H1 (cell line): ENCODE results near the gene ARHGAP26. TPM values are rescaled to one million over a fixed set of nuclear protein-coding genes. Genes with fewer than 3 reads are reported as not detected.

Experiments used
- CTCF ChIA-PET: fragments of 300-600 bp; sonication (Branson Sonifier 250); formaldehyde crosslinking; loops from one replicate; lab custom pipeline; 2021; ENCODE audit not compliant: partially characterized antibody; lab: Charles Lee
- POLR2A ChIA-PET: fragments of 300-600 bp; sonication (Branson Sonifier 250); formaldehyde crosslinking; loops from one replicate; lab custom pipeline; 2021; ENCODE audit warnings: inconsistent platforms; ENCODE audit not compliant: partially characterized antibody; lab: Charles Lee
- DNase-seq, 2 experiments: peaks; one replicate each; pipeline versions ENCODE4 v3.0.0 to v3.0.0-alpha.2; 2010 to 2022; ENCODE audit warnings: low spot score in 2 of 2, low read depth in 1 of 2, mixed read lengths in 1 of 2
- FAIRE-seq: peaks from 2 replicates; lab custom pipeline; 2011; peaks lifted over from hg19 to GRCh38; lab: Jason Lieb, UNC
- H2AFZ ChIP-seq: 2 replicates; pipeline ENCODE4 v1.8.1; 2012; ENCODE audit warnings: low read length, inconsistent platforms
- H2AK5ac ChIP-seq: 2 replicates; pipeline ENCODE4 v1.6.1; 2013; ENCODE audit warnings: low read depth, low read length
- H2BK120ac ChIP-seq: replicated peaks from 2 replicates; pipeline ENCODE3; 2013; ENCODE audit warnings: low read depth, low read length, inconsistent platforms
- H2BK12ac ChIP-seq: 2 replicates; pipeline ENCODE4 v1.6.1; 2013; ENCODE audit warnings: low read depth, low read length
- H2BK15ac ChIP-seq: 2 replicates; pipeline ENCODE4 v1.6.1; 2013; ENCODE audit warnings: low read length
- H2BK20ac ChIP-seq: 2 replicates; pipeline ENCODE4 v1.6.1; 2013; ENCODE audit warnings: low read length
- H2BK5ac ChIP-seq: 2 replicates; pipeline ENCODE4 v1.6.1; 2013; ENCODE audit warnings: low read depth, low read length
- H3K14ac ChIP-seq: 2 replicates; pipeline ENCODE4 v1.6.1; 2013; ENCODE audit warnings: inconsistent platforms; ENCODE audit not compliant: insufficient read length
- H3K18ac ChIP-seq: 2 replicates; pipeline ENCODE4 v1.6.1; 2013; ENCODE audit warnings: low read length; ENCODE audit errors: extremely low read depth
- H3K23ac ChIP-seq: 2 replicates; pipeline ENCODE4 v1.6.1; 2013; ENCODE audit warnings: inconsistent platforms; ENCODE audit not compliant: insufficient read length
- H3K23me2 ChIP-seq: 2 replicates; pipeline ENCODE4 v1.6.1; 2013; ENCODE audit warnings: low read depth, low read length
- H3K27ac ChIP-seq: 2 replicates; pipeline ENCODE4 v1.6.1; 2011; ENCODE audit warnings: low read depth, low read length, inconsistent platforms
- H3K27me3 ChIP-seq, 4 experiments: replicated peaks in 1 of 4; 1 replicate in 1 of 4; 2 replicates in 3 of 4; pipeline versions ENCODE4 v1.6.1 to v1.8.1; 2011 to 2013; ENCODE audit warnings: low read length in 3 of 4, mild to moderate bottlenecking in 3 of 4, inconsistent platforms in 2 of 4, mixed read lengths in 2 of 4, moderate library complexity in 1 of 4; ENCODE audit not compliant: control insufficient read depth in 3 of 4, insufficient read depth in 3 of 4; ENCODE audit errors: extremely low read depth in 1 of 4
- H3K36me3 ChIP-seq, 4 experiments: 2 replicates each; pipeline versions ENCODE4 v1.6.1 to v1.8.1; 2011 to 2013; ENCODE audit warnings: mild to moderate bottlenecking in 4 of 4, low read length in 3 of 4, moderate library complexity in 2 of 4, control low read depth in 1 of 4, inconsistent platforms in 1 of 4; ENCODE audit not compliant: insufficient read depth in 4 of 4, control insufficient read depth in 2 of 4
- H3K4ac ChIP-seq: replicated peaks from 2 replicates; pipeline ENCODE3; 2013; ENCODE audit warnings: low read length, low read depth, mixed read lengths, inconsistent platforms; ENCODE audit not compliant: insufficient read length
- H3K4me1 ChIP-seq, 4 experiments: replicated peaks in 1 of 4; 1 replicate in 1 of 4; 2 replicates in 3 of 4; pipeline versions ENCODE4 v1.6.1 to v1.8.1; 2011 to 2013; ENCODE audit warnings: low read length in 3 of 4, inconsistent platforms in 2 of 4, mixed read lengths in 1 of 4; ENCODE audit not compliant: insufficient read depth in 4 of 4, control insufficient read depth in 3 of 4
- H3K4me2 ChIP-seq, 2 experiments: 2 replicates each; pipeline versions ENCODE4 v1.6.1 to v1.8.1; 2011 to 2013; ENCODE audit warnings: low read depth in 2 of 2, low read length in 2 of 2, control low read depth in 1 of 2, inconsistent platforms in 1 of 2, mild to moderate bottlenecking in 1 of 2; ENCODE audit not compliant: insufficient read depth in 1 of 2
- H3K4me3 ChIP-seq, 4 experiments: fragments of 200-600, 300-600 bp in 1 of 4; sonication (generic), shearing (Covaris generic), sonication (Bioruptor Twin) in 1 of 4; 2 replicates each; pipeline versions ENCODE4 v1.5.1 to v1.8.1; 2011 to 2016; ENCODE audit warnings: low read length in 4 of 4, low read depth in 3 of 4, control low read depth in 2 of 4, inconsistent platforms in 2 of 4, mild to moderate bottlenecking in 2 of 4, mixed read lengths in 1 of 4, moderate library complexity in 1 of 4; ENCODE audit not compliant: insufficient read depth in 2 of 4; ENCODE audit errors: extremely low read depth in 1 of 4
- H3K56ac ChIP-seq: replicated peaks from 2 replicates; pipeline ENCODE3; 2013; ENCODE audit warnings: low read depth, mild to moderate bottlenecking, mixed read lengths, low read length, inconsistent platforms; ENCODE audit not compliant: insufficient read length
- H3K79me1 ChIP-seq: 2 replicates; pipeline ENCODE4 v1.6.1; 2013; ENCODE audit warnings: low read depth, low read length, control low read depth
- H3K79me2 ChIP-seq, 2 experiments: 2 replicates each; pipeline versions ENCODE4 v1.6.1 to v1.8.1; 2012 to 2013; ENCODE audit warnings: low read length in 2 of 2, mild to moderate bottlenecking in 2 of 2, inconsistent platforms in 1 of 2; ENCODE audit not compliant: insufficient read depth in 2 of 2, control insufficient read depth in 1 of 2
- H3K9ac ChIP-seq, 4 experiments: replicated peaks in 1 of 4; 1 replicate in 1 of 4; 2 replicates in 3 of 4; pipeline versions ENCODE4 v1.6.1 to v1.8.1; 2011 to 2013; ENCODE audit warnings: low read depth in 3 of 4, low read length in 3 of 4, control low read depth in 2 of 4, mild to moderate bottlenecking in 2 of 4, moderate library complexity in 2 of 4, inconsistent platforms in 1 of 4; ENCODE audit errors: extremely low read depth in 1 of 4
- H3K9me3 ChIP-seq, 2 experiments: 2 replicates each; pipeline versions ENCODE4 v1.6.1 to v1.8.1; 2012 to 2013; ENCODE audit warnings: mild to moderate bottlenecking in 2 of 2, moderate library complexity in 2 of 2, control low read depth in 1 of 2, inconsistent platforms in 1 of 2, low read depth in 1 of 2, low read length in 1 of 2, mixed read lengths in 1 of 2; ENCODE audit not compliant: insufficient read depth in 2 of 2
- H4K20me1 ChIP-seq, 2 experiments: replicated peaks in 1 of 2; 2 replicates each; pipeline versions ENCODE3 to v1.8.1; 2011 to 2013; ENCODE audit warnings: inconsistent platforms in 2 of 2, low read length in 2 of 2, mild to moderate bottlenecking in 1 of 2; ENCODE audit not compliant: insufficient read depth in 2 of 2, control insufficient read depth in 1 of 2
- H4K5ac ChIP-seq: 2 replicates; pipeline ENCODE4 v1.6.1; 2013; ENCODE audit warnings: low read length, low read depth, mixed read lengths, inconsistent platforms; ENCODE audit not compliant: insufficient read length
- H4K8ac ChIP-seq: 2 replicates; pipeline ENCODE4 v1.8.0; 2013; ENCODE audit warnings: mild to moderate bottlenecking, moderate library complexity, low read length, inconsistent platforms; ENCODE audit not compliant: insufficient read depth; ENCODE audit errors: extremely low read depth
- H4K91ac ChIP-seq: replicated peaks from 2 replicates; pipeline ENCODE3; 2013; ENCODE audit warnings: low read length, mixed read lengths, inconsistent platforms; ENCODE audit not compliant: insufficient read length
- EP300 ChIP-seq, 2 experiments: IDR thresholded peaks; 1 replicate in 1 of 2; 2 replicates in 1 of 2; pipeline ENCODE4 v1.6.1; 2011 to 2012; ENCODE audit warnings: low read depth in 2 of 2, low read length in 2 of 2, mild to moderate bottlenecking in 2 of 2, borderline replicate concordance in 1 of 2, inconsistent platforms in 1 of 2, moderate library complexity in 1 of 2
- WGBS, 2 experiments: shearing (Covaris generic) in 1 of 2; methylation state at CpG; one replicate each; pipeline versions ENCODE4 v1.1.6 to v1.1.7; 2013 to 2015; ENCODE audit warnings: low lambda C conversion rate in 2 of 2, mixed read lengths in 2 of 2, inconsistent platforms in 1 of 2, low coverage in 1 of 2, missing lambda C conversion rate in 1 of 2; ENCODE audit not compliant: insufficient replicate concordance in 2 of 2, insufficient coverage in 1 of 2, insufficient read length in 1 of 2; ENCODE audit errors: extremely low coverage in 1 of 2, missing lambda C conversion rate in 1 of 2; 5-methylcytosine and 5-hydroxymethylcytosine counted together
- polyA plus RNA-seq, 7 experiments: library from polyadenylated mRNA; depleted of rRNA in 3 of 7; stranded (reverse) in 5 of 7; unstranded in 2 of 7; fragments of >200 nt in 5 of 7; fragments of 200-250 nt in 2 of 7; gene quantifications; 1 replicate in 5 of 7; 2 replicates in 1 of 7; 4 replicates in 1 of 7; pipeline versions ENCODE4 v1.2.1 to v1.2.3, GENCODE V29; 2011 to 2013; ENCODE audit warnings: missing spikeins in 2 of 7, mixed read lengths in 2 of 7
- total RNA-seq: library from RNA; stranded (reverse); fragmentation: NEBNext Ultra II Directional; extraction: Animal tissue kit (Norgen Biotek cat#: 25700); gene quantifications from 2 replicates; pipeline ENCODE4 v1.2.1, GENCODE V29; 2021

The ARHGAP26 gene
- total and polyA plus RNA-seq, 2 of the 8 experiments (the other 6 are each of a cell fraction or from before 2014, with no cell fraction given) = 7.1 to 24.8 TPM

GRCh38 chr5:143120460-143121134 lies 350.4 kb downstream of the ARHGAP26 start:
- H3K23ac ChIP-seq = no peak overlapping the region
- H3K27me3 ChIP-seq = no peaks in the 10 kb centered on the region
- no peaks in the 10 kb centered on the region for H3K23me2 ChIP-seq
- H4K91ac ChIP-seq = no peak overlapping the region
- H3K4me2 ChIP-seq = no peak overlapping the region
- peaks cover 0 to 15% (median 4%) of the 10 kb centered on the region in 4 experiments; a peak in 2 of 8 replicates for H3K36me3 ChIP-seq
- H3K9me3 ChIP-seq = peaks cover 3 to 6% of the 10 kb centered on the region in 2 experiments; a peak in 3 of 4 replicates
- no peaks in the 10 kb centered on the region for H4K20me1 ChIP-seq
- H2AK5ac ChIP-seq = no peak overlapping the region
- no peak overlapping the region for H3K27ac ChIP-seq
- no peak overlapping the region for H2BK12ac ChIP-seq
- no peak overlapping the region for H3K9ac ChIP-seq
- peaks cover 5 to 11% (median 11%) of the 10 kb centered on the region in 4 experiments; a peak in 6 of 7 replicates for H3K4me1 ChIP-seq
- no peak overlapping the region for H3K56ac ChIP-seq
- H2AFZ ChIP-seq = no peak overlapping the region
- no peaks in the 10 kb centered on the region for H3K79me1 ChIP-seq
- H3K4me3 ChIP-seq = no peak overlapping the region
- no peak overlapping the region for H3K14ac ChIP-seq
- 89% methylated on average over 5 of the region's 5 CpGs; no CpG with 5 or more reads in 1 of the 2 experiments for WGBS, 2 experiments
- H3K18ac ChIP-seq = no peak overlapping the region
- H3K4ac ChIP-seq = no peak overlapping the region
- H2BK5ac ChIP-seq = no peak overlapping the region
- DNase-seq (no peak), FAIRE-seq (no peak)
- ChIA-PET POLR2A (no interaction called here), CTCF (interaction anchor here (2.3 kb wide), 1 partner anchor 9 kb away, joined by 8 read pairs; no protein-coding TSS in a partner anchor)
- no peak overlapping the region for H2BK120ac ChIP-seq
- no peak overlapping the region for H2BK15ac ChIP-seq
- 0 out of 2 replicates have a peak overlapping the region, but pooled peaks have one; percentile 1 for H2BK20ac ChIP-seq
- H4K5ac ChIP-seq = no peak overlapping the region
- H4K8ac ChIP-seq = no peak overlapping the region
- no peak for TF ChIP-seq EP300 (IDR thresholded peaks at IDR 0.05; ENCODE audit: borderline replicate concordance in 1 of 2, low read depth in 2 of 2, low read length in 2 of 2)
- H3K79me2 ChIP-seq = no peaks in the 10 kb centered on the region
